HG03378 (cell line): Measurements from ENCODE around the gene LTA.
A peak's percentile ranks its signal among the peaks of the same experiment; 100 is the strongest.

ENCODE experiments used
- ATAC-seq: cut with Tn5 transposase; IDR thresholded peaks from one replicate; pipeline ENCODE4 v1.9.1; 2021; ENCODE audit warnings: mild to moderate bottlenecking, moderate library complexity; ENCODE audit not compliant: unreplicated experiment

The LTA gene

DNA sequence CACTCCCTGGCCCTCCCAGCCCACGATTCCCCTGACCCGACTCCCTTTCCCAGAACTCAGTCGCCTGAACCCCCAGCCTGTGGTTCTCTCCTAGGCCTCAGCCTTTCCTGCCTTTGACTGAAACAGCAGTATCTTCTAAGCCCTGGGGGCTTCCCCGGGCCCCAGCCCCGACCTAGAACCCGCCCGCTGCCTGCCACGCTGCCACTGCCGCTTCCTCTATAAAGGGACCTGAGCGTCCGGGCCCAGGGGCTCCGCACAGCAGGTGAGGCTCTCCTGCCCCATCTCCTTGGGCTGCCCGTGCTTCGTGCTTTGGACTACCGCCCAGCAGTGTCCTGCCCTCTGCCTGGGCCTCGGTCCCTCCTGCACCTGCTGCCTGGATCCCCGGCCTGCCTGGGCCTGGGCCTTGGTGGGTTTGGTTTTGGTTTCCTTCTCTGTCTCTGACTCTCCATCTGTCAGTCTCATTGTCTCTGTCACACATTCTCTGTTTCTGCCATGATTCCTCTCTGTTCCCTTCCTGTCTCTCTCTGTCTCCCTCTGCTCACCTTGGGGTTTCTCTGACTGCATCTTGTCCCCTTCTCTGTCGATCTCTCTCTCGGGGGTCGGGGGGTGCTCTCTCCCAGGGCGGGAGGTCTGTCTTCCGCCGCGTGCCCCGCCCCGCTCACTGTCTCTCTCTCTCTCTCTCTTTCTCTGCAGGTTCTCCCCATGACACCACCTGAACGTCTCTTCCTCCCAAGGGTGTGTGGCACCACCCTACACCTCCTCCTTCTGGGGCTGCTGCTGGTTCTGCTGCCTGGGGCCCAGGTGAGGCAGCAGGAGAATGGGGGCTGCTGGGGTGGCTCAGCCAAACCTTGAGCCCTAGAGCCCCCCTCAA lies at the start of gene LTA:
LTA (plus strand) TSS at position 249 of the 871 bp plus-strand sequence; CDS start at position 703, 454 bp downstream.
- ATAC-seq: peak; percentile 26

DNA sequence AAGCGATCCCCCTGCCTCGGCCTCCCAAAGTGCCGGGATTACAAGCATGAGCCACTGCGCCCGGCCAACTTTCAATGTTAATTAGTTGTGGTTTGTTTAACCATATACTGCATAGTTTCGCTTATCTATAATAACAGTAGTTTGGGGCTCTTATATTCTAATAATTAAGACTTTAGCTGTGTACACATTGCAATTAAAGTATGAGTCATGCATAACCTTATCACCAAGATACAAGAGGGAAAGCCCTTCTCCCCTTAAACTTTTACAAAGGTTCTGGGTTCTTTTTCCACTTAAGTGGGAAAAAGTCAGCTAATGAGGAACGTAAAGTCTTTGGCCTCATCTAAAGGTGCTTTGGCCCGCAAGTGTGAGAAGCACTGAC lies 46.5 kb upstream of the LTA start:
- ATAC-seq: no peak

- ATAC-seq: no peak
Measured at GRCh38 chr6:31525932-31526591, 46.0 kb upstream of the LTA start.

GRCh38 chr6:31528307-31528777 lies 43.7 kb upstream of the LTA start:
- ATAC-seq: no peak

- no peak for ATAC-seq
Measured at GRCh38 chr6:31528821-31529328, 43.2 kb upstream of the LTA start, which contains the start of gene MCCD1. Gene MCCD1 (plus strand): TSS chr6:31528962. CDS start chr6:31529015, 53 bp downstream.

DNA sequence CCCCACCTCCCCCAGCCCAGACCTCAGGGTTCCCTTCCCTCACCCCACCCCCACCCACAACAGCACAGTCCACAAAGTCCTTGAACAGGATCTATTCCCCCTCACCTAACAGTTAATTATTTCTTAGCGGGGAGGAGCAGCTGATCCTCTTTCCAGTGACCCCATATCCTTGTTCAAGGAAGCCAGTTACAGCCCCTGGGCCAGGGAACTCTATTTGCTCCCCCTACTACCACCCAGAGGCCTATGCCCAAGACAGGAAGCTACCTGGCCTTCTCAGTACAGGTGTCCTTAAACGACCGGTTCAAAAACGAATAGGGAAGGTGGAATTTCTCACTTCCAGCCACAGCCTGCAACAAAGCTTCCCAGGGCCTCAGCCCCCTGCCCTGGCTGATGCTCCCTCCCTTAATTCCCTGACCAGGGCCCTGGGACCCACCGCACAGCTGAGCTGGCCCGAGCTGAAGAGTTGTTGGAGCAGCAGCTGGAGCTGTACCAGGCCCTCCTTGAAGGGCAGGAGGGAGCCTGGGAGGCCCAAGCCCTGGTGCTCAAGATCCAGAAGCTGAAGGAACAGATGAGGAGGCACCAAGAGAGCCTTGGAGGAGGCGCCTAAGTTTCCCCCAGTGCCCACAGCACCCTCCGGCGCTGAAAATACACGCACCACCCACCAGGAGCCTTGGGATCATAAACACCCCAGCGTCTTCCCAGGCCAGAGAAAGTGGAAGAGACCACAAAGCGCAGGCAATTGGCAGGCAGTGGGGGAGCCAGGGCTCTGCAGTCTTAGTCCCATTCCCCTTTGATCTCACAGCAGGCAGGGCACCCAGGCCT lies 42.5 kb upstream of the LTA start:
- no peak for ATAC-seq

DNA sequence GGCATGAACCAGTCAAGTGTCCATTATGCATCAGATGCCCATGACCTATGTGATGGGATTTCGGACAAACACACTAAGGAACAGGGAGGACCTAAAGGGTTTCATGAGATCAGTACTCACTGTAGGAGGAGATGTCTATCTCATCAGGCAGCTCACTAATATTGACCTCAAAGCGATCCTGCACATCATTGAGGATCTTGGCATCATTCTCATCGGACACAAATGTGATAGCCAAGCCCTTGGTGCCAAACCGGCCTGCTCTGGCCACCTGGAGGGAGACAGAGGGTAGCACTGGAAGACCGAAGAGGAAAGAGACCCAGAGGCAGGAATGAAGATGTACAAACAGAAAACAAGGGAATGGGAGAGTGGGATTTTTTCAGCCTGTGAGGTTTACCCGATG lies 41.4 kb upstream of the LTA start:
- no peak for ATAC-seq

DNA sequence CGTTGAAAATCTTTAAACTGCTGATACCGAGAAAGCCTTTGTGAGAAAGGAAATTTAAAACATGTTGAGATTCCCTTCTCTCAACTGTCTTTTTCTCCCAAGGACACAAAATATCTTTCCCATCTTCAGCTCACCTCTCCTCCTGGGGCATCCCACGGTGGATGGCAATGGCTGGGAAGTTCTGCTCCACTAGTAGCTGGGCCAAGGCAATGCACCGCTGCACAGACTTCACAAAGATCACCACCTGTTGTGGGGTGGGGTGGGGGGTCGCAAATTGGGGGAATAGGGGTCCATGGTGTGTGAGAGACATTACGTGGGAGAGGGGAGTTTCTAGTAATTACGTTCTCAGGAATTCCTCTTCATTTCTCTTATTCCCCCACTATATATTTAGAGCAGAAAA lies 40.9 kb upstream of the LTA start:
- no peak for ATAC-seq

DNA sequence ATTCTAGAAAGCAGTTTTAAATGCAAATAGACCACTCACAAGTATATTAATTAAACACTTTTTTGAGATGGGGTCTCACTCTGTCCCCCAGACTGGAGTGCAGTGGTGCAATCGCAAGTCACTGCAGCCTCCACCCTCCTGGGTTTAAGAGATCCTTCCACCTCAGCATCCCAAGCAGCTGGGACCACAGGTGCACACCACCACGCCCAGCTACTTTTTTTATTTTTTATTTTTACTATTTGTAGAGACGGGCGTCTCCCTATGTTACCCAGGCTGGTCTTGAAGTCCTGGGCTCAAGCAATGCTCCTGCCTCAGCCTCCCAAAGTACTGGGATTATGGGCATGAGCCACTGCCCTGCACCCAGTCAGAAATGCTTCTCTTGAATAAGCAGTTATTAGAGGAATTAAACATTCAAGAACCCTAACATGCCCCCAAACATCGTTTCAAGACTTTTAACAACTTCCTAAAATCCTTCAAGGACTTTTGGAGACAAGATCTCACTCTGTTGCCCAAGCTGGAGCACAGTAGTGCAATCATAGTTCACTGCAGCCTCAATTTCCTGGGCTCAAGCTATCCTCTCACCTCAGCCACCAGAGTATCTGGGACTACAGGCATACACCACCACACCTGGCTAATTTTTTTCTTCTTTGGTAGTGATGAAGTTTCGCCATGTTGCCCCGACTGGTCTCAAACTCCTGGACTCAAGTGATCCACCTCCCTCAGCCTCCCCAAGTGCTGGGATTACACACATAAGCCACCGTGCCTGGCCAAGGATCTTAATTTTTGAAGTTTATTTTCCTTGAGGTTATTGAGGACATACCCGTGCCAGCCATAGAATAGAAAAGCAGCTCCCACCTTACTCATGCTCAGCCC lies 40.1 kb upstream of the LTA start:
- ATAC-seq: no peak

DNA sequence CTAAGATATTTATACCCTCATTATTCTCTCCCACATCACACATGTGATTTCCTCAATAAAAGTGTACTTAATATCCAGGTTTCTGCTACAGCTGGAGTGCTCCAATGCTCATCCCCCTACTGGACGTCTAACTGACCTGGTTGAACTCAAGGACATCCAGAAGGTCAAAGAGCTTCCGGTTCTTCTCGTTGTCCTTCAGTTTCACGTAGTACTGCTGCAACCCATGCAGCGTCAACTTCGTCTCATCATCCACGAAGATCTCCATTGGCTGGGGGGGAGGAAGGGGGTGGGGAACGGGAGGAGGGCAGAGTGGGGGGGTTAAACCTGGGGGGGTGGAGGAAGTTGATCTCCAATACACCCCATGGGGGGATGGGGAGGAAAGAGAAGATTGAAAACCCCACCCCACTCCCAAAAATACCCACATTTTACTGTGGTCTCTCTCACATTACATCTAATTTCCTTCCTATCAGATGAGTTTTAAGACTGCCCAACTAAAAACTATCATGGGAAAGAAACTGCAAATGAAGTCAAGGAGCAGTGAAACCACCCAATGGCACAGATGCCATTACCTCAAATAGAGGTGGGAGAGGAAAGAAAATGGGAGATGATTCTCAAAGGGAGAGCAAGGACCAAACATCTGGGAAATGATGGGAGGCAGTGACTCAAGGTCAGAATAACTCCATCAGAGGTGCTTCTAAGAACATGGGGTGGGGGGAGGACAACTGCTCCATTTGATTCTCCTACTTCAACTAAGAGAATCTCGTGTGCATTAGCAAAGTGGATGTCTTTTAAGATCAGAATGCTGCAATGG lies 39.2 kb upstream of the LTA start:
- ATAC-seq: no peak

DNA sequence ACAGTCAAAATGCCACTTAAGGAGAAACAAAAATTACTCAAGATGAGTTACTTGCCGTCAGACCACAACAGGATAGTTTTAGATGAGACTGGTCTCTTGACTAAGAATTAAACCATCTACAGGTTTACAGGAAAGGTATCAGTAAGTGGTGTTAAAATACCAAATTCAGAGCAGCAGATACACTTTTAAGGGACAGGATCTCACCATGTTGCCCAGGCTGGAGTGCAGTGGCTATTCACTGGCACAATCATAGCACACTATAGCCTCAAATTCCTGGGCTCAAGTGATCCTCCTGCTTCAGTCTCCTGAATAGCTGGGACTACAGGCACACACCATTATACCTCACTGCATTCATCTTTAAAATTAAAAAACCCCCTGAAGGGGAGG lies 38.6 kb upstream of the LTA start:
- no peak for ATAC-seq

- ATAC-seq: no peak
Measured at GRCh38 chr6:31534011-31534410, 38.1 kb upstream of the LTA start.

GRCh38 chr6:31534521-31535040 lies 37.5 kb upstream of the LTA start:
- ATAC-seq: no peak

DNA sequence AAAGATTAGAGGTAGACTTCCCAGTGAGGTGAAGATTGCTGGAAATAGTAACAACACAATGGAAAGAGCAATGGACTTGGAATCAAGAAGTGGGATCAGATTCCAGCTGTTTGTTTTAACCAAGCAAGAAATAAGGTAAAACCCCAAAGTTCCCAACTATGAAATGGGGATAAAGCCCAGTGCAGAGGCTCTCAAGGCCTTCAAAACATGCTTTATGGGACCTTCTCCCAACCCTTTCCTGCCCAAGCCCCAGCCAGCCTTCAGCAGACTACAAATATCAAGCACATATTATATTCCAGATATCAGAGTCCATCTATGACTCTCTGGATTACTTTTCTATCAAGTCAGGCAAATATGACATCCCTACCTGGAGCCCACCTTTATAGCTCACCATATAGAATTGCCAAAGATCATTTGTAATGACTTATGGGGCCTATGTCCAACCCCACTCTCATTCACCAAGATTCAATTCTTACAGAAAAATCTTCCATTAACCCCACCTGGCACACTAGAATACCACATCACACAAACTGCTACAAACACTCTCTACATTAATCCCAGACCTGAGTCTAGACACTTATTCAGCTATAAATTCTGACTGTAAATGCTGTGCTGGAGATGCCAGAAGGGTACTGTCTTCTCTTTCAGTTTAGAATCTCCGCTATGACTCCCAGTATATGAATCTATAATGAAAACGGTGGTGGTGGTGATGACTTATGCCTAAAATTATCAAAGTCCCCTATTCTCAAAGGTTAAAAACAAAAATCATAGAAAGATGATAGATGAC lies 36.4 kb upstream of the LTA start:
- ATAC-seq: no peak

DNA sequence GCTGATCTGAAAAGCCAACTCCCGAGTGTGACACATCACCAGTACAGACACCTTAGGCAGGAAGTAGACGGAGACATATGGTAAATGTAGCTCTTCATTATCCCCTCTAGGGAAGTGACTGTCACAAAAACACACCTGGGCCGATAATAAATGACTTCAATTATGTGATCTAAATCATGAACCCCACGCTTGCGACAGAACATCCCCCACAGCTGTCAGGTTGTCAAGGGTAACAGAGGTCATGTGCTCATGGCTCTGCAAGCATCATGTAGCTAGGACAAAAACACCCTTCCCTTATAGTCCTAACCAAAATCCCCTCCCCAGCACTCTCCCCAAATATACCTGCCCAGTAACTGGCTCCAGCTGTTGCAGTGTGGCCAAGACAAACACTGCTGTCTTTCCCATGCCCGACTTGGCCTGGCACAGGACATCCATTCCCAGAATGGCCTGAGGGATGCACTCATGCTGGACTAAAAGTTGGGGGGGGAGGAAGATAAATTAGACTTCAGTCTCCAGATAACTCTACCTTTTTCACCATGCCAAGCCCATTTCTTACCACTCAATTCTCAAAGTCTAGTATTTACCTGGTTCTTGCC lies 33.2 kb upstream of the LTA start:
- no peak for ATAC-seq

GRCh38 chr6:31540640-31541039 lies 31.4 kb upstream of the LTA start:
- ATAC-seq: no peak

DNA sequence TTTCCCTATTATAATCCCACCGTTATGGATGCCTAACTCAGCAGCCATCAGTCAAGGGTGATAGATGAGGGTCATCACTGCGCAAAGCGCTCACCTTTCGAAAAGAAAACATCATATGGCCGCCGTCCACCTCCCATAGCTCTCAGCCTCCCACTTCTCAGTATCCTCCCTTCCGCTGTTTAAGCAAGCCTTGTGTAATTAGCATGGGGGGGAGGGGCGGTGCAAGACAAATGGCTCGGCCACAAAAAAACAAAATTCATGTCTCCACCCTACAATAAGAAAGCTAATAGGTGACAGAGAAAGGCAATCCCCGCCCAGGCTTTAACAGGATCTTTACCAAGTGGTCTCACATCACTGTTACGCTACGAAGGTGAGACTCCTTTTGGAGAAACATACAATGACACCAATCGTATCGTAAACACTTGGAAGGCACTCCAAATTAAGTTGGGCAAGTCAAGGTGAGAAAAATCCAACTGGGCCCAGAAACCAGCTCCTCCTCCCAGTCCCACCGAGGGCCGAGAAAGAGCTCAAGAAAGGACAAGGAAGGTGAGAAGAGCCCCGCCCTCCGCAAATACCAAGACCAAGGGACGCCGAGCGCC lies 30.9 kb upstream of the LTA start:
- peak; percentile 9 for ATAC-seq
